ENCODE data around the gene CFAP141.
"Not testable (repeated sequence)": the region's sequence is repeated elsewhere in the genome, so short reads cannot be mapped to it uniquely, and the experiment has no call there.

CFAP141 gene

GRCh38 chr1:154206196-154206595 is at the start of gene CFAP141:
TSS of gene CFAP141 (minus strand) at chr1:154206333. CDS start at chr1:154206307, 26 bp downstream.
- DNase-seq: no peak

GRCh38 chr1:154253671-154254070 is 47.5 kb upstream of the CFAP141 start:
- DNase-seq: no peak

- no peak for DNase-seq
Measured at GRCh38 chr1:154241703-154242351, 35.7 kb upstream of the CFAP141 start.

- DNase-seq: no peak
Measured at GRCh38 chr1:154240294-154240833, 34.2 kb upstream of the CFAP141 start.

GRCh38 chr1:154239491-154239890 is 33.4 kb upstream of the CFAP141 start:
- DNase-seq: no peak

GRCh38 chr1:154237880-154238506 is 31.9 kb upstream of the CFAP141 start:
- no peak for DNase-seq

GRCh38 chr1:154237435-154237834 is 31.3 kb upstream of the CFAP141 start:
- DNase-seq: no peak

GRCh38 chr1:154236855-154237254 is 30.7 kb upstream of the CFAP141 start:
- DNase-seq: no peak

- DNase-seq: not testable (repeated sequence)
Measured at GRCh38 chr1:154233127-154233526, 27.0 kb upstream of the CFAP141 start.

GRCh38 chr1:154231112-154231511 is 25.0 kb upstream of the CFAP141 start:
- DNase-seq: not testable (repeated sequence)

GRCh38 chr1:154225370-154225769 is 19.2 kb upstream of the CFAP141 start:
- DNase-seq: no peak

- no peak for DNase-seq
Measured at GRCh38 chr1:154223621-154224020, 17.5 kb upstream of the CFAP141 start.

- no peak for DNase-seq
Measured at GRCh38 chr1:154222918-154223317, 16.8 kb upstream of the CFAP141 start.

- no peak for DNase-seq
Measured at GRCh38 chr1:154222518-154222917, 16.4 kb upstream of the CFAP141 start.

- DNase-seq: peak; percentile 74
Measured at GRCh38 chr1:154221278-154222001, 15.3 kb upstream of the CFAP141 start.

- no peak for DNase-seq
Measured at GRCh38 chr1:154220970-154221277, 14.8 kb upstream of the CFAP141 start.

- peak; percentile 100 for DNase-seq
Measured at GRCh38 chr1:154220071-154220969, 14.2 kb upstream of the CFAP141 start, which contains the start of gene UBAP2L. TSS of gene UBAP2L (plus strand) at chr1:154220955. CDS start at chr1:154225124, 4,169 bp downstream.

- no peak for DNase-seq
Measured at GRCh38 chr1:154219541-154219940, 13.4 kb upstream of the CFAP141 start.

GRCh38 chr1:154218545-154218944 is 12.4 kb upstream of the CFAP141 start:
- DNase-seq: no peak

GRCh38 chr1:154213274-154213673 is 7.1 kb upstream of the CFAP141 start:
- no peak for DNase-seq

GRCh38 chr1:154212083-154212482 is 6.0 kb upstream of the CFAP141 start:
- no peak for DNase-seq

GRCh38 chr1:154208677-154209388 is 2.7 kb upstream of the CFAP141 start:
- no peak for DNase-seq

Measured in femur (tissue), 1 donor.